HEK293T (cell line): ENCODE data around the gene RANBP9.

Source experiments
- ELF4 ChIP-seq: fragments of 450-650 bp; IDR thresholded peaks from 2 replicates; pipeline ENCODE4 v1.6.1; 2017; ENCODE audit warnings: antibody characterized with exemption
- FOXA1 ChIP-seq: fragments of 450-650 bp; IDR thresholded peaks from 2 replicates; pipeline ENCODE4 v1.6.1; 2016; ENCODE audit warnings: mild to moderate bottlenecking
- FOXK2 ChIP-seq: fragments of 450-650 bp; IDR thresholded peaks from 2 replicates; pipeline ENCODE4 v1.6.1; 2016; ENCODE audit warnings: mild to moderate bottlenecking
- L3MBTL2 ChIP-seq: fragments of 450-650 bp; conservative IDR thresholded peaks from 2 replicates; pipeline ENCODE4 v1.6.1; 2016; ENCODE audit warnings: mild to moderate bottlenecking
- NFRKB ChIP-seq: fragments of 450-650 bp; IDR thresholded peaks from 2 replicates; pipeline ENCODE4 v1.6.1; 2016; ENCODE audit warnings: mild to moderate bottlenecking, moderate library complexity
- SP1 ChIP-seq: fragments of 450-650 bp; IDR thresholded peaks from 2 replicates; pipeline ENCODE4 v1.6.1; 2017
- SUZ12 ChIP-seq: fragments of 450-650 bp; IDR thresholded peaks from 2 replicates; pipeline ENCODE4 v1.6.1; 2016; ENCODE audit warnings: mild to moderate bottlenecking
- TARDBP ChIP-seq: fragments of 450-650 bp; IDR thresholded peaks from 2 replicates; pipeline ENCODE4 v1.6.1; 2016

DNA sequence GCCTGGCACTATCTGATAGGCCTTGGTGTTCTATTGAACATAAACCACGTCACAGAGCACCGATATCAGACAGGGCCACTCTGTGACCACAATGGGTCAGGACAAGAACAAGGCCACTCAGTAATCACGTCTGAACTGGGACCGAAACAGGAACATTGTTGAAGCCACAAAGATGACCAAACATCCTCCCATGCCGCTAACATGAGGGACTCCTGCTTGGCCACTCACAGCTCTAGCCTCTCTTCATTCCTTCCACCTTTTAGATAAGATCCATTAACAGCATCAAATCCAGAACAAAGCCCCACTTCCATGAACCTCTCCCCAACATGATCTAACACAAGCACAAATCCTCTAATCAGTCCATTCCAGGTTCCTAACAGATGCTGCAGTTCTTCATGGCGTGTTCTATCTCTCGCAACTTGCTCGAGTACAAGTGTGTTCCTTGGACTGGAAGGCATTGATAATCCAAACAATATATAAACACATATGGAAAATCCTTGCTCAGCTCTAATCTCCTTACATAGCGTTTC is 129.9 kb downstream of the RANBP9 start:
- TF ChIP-seq L3MBTL2 (no peak), ELF4 (no peak), FOXA1 (no peak), SUZ12 (no peak), SP1 (no peak), TARDBP (no peak), NFRKB (no peak), FOXK2 (no peak)
